HG03280 (cell line): Measurements from ENCODE around the gene SPECC1.

Experiments used
- ATAC-seq: cut with Tn5 transposase; IDR thresholded peaks from one replicate; pipeline ENCODE4 v1.9.1; 2021; ENCODE audit warnings: mild to moderate bottlenecking, moderate library complexity; ENCODE audit not compliant: unreplicated experiment

Gene SPECC1

GRCh38 chr17:20121359-20122253 lies 112.4 kb downstream of the SPECC1 start:
- ATAC-seq, result no peak

- no peak for ATAC-seq
Measured at GRCh38 chr17:20122254-20122879, 113.2 kb downstream of the SPECC1 start.

- no peak for ATAC-seq
Measured at GRCh38 chr17:20123209-20123608, 114.0 kb downstream of the SPECC1 start.

- ATAC-seq, result no peak
Measured at GRCh38 chr17:20125724-20126123, 116.6 kb downstream of the SPECC1 start.

- no peak for ATAC-seq
Measured at GRCh38 chr17:20127360-20128035, 118.3 kb downstream of the SPECC1 start.

- no peak for ATAC-seq
Measured at GRCh38 chr17:20128036-20128667, 119.0 kb downstream of the SPECC1 start.

GRCh38 chr17:20133517-20133916 lies 124.4 kb downstream of the SPECC1 start:
- no peak for ATAC-seq

- no peak for ATAC-seq
Measured at GRCh38 chr17:20141198-20141972, 132.2 kb downstream of the SPECC1 start.

- ATAC-seq, result no peak
Measured at GRCh38 chr17:20142268-20142667, 133.1 kb downstream of the SPECC1 start.

GRCh38 chr17:20143740-20144139 lies 134.6 kb downstream of the SPECC1 start:
- no peak for ATAC-seq

GRCh38 chr17:20145567-20145966 lies 136.4 kb downstream of the SPECC1 start:
- no peak for ATAC-seq

GRCh38 chr17:20149251-20149650 lies 140.1 kb downstream of the SPECC1 start:
- no peak for ATAC-seq

- no peak for ATAC-seq
Measured at GRCh38 chr17:20151174-20151573, 142.0 kb downstream of the SPECC1 start.

GRCh38 chr17:20153231-20153630 lies 144.1 kb downstream of the SPECC1 start:
- no peak for ATAC-seq

GRCh38 chr17:20154286-20155000 lies 145.3 kb downstream of the SPECC1 start:
- no peak for ATAC-seq

GRCh38 chr17:20155258-20156195 lies 146.4 kb downstream of the SPECC1 start:
- ATAC-seq, result peak; percentile 93

GRCh38 chr17:20156196-20157000 lies 147.2 kb downstream of the SPECC1 start:
- peak; percentile 16 for ATAC-seq

GRCh38 chr17:20157001-20157310 lies 147.8 kb downstream of the SPECC1 start:
- no peak for ATAC-seq
